CD4-positive, alpha-beta T cell treated with Interleukin-15 for 1 hour (primary cell): ENCODE data around the gene FAM131A.

Source experiments
- DNase-seq: peaks from one replicate; pipeline ENCODE4 v3.0.0-alpha.2; 2020

Gene FAM131A

GRCh38 chr3:184337399-184337714 is at the start of gene FAM131A:
Gene FAM131A (plus strand): TSS chr3:184337600. CDS start chr3:184337631, 31 bp downstream.
- DNase-seq = no peak

GRCh38 chr3:184289426-184289938 is 47.9 kb upstream of the FAM131A start:
- peak; percentile 34 for DNase-seq

DNA sequence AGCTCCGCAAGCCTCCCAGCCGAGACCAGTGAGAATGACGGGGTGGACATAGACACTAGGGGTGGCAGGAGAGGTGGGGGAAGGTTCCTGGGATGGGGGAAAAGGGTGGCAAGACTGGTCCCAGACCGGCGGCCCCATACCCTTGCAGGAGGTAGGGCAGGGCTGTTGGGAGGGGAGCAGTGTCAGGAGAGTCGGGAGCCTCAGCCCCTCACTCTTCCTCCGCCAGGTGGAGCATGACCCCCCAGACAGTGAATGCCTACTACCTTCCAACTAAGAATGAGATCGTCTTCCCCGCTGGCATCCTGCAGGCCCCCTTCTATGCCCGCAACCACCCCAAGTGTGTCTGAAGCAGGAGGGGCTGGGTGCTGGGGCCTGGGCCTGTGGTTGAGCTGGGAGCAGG is 47.1 kb upstream of the FAM131A start:
- DNase-seq = no peak

GRCh38 chr3:184291044-184291737 is 46.2 kb upstream of the FAM131A start:
- DNase-seq = no peak

DNA sequence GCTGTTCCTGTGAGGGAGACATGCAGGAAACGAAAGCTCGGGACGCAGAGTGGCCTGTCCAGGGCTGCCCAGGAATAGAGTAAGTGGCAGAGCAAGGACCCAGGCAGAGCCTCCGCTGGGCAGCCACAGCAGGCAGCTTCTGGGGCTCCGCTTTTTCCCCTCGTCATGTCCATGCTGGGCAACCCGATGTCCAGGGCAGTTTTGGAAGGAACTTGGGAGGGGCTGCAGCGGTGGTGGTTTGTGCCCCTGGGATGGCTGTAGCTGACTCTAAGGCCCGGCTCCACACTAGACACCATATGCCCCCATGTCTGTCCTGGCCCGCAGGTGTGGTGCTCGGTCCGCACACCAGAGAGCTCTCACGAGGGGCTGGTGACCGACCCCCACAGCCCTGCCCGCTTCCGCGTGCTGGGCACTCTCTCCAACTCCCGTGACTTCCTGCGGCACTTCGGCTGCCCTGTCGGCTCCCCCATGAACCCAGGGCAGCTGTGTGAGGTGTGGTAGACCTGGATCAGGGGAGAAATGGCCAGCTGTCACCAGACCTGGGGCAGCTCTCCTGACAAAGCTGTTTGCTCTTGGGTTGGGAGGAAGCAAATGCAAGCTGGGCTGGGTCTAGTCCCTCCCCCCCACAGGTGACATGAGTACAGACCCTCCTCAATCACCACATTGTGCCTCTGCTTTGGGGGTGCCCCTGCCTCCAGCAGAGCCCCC is 45.5 kb upstream of the FAM131A start:
- no peak for DNase-seq

DNA sequence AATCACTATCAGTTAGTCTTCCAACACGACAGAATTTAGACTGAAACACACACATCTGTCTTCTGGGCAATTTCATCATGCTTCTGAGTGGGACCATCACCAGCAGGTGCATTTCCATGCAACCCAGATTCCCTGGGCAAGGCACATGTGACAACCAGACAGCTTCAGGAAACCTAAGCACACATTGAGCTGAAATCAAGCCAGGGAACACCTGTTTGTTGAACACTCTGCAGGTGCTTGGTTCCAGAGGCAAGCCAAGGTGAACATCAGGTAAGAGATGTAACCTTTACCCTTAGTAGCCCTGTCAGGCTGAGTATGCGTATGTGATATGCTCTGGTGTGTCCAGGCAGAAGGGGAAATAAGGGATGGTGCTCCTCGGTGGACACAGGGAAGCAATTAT is 41.6 kb upstream of the FAM131A start:
- no peak for DNase-seq

DNA sequence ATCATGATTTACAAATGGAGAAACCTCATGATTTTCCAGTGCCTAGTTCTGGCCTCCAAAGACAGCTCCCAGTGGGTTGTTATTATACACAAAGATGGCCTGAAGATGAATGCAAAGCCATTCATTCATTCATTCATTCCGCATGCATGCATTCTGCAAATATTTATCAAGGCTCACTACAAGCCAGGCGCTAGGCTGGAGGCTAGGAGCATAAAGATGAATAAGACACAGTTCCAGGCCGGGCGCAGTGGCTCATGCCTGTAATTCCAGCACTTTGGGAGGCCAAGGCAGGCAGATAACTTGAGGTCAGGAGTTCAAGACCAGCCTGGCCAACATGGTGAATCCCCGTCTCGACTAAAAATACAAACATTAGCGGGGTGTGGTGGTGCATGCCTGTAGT is 40.8 kb upstream of the FAM131A start:
- no peak for DNase-seq

- DNase-seq = peak; percentile 97
Measured at GRCh38 chr3:184298759-184299487, 38.5 kb upstream of the FAM131A start, which contains the start of gene PSMD2. Gene PSMD2 (plus strand): TSS chr3:184299241. CDS start chr3:184299267, 26 bp downstream.

DNA sequence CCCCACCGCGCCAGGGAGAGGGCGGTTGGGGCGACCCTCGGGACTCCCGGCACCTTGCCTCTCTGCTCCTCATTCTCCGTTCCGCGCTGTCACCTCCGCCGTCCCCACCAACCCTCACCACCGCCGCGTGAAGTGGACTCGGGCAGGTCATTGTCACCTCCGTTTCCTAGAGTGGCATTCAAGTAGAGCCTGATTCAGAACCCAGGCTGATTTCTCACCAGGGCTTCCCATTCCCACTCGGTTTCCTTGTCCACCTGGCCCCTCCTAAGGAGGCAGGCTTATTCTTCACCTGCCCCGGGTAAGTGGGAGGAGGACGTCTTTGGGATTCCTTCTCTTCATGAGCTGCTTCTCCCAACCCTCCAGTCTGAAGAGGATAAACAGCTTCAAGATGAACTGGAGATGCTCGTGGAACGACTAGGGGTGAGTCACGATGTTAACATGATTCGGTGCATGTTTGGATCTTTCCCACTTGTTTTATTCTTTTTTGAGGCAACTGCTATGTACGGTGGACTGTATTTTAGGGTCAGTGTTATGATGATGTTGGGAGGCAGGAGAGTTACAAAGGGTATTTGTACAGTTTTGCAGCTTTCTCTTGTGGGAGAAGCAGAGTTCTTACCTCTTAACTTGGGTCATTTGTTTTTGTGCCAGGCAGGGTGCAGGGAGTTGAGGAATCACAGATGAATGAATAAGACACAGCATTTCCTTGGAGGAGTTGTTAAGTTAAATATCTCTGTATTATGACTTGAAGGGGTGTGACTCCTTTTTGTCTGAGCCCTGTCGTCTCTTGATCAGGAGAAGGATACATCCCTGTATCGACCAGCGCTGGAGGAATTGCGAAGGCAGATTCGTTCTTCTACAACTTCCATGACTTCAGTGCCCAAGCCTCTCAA is 37.7 kb upstream of the FAM131A start:
- DNase-seq = no peak

GRCh38 chr3:184300378-184300720 is 37.1 kb upstream of the FAM131A start:
- DNase-seq = no peak

DNA sequence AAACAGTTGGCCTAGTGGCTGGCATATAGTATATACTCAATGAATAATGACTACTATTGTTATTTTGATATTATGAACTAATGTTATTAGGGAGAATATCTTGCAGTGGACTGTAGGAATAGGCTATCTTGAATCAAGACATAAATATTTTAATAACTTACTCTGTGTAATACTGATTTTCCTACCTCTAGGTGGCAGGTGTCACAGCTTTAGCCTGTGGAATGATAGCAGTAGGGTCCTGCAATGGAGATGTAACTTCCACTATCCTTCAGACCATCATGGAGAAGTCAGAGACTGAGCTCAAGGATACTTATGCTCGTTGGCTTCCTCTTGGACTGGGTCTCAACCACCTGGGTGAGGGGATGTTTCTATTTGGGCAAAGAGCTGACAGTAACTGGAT is 31.8 kb upstream of the FAM131A start:
- DNase-seq = no peak

- DNase-seq = no peak
Measured at GRCh38 chr3:184306341-184306972, 30.9 kb upstream of the FAM131A start.

DNA sequence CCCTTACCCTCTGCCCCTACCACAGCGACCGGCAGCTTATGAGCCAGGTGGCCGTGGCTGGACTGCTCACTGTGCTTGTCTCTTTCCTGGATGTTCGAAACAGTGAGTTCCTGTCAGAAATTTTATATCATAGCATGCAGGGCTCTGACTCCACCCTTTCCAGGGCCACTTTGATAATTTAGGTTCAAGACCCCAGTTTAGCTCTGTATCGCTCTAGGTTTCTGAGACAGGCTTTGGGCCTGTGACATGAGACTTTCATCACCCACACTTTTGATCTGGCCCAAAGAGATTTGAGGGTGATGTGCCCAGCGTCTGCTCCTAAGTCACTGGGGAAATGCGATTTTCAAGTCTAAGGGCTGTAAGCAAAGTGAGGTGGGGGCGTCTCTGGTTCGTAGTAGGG is 29.5 kb upstream of the FAM131A start:
- no peak for DNase-seq

DNA sequence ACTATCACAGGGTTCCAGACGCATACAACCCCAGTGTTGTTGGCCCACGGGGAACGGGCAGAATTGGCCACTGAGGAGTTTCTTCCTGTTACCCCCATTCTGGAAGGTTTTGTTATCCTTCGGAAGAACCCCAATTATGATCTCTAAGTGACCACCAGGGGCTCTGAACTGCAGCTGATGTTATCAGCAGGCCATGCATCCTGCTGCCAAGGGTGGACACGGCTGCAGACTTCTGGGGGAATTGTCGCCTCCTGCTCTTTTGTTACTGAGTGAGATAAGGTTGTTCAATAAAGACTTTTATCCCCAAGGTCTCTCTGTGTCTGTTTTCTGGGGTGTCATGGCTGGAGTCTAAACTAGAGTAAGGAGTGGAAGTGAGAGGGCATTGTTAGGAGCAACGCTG is 28.7 kb upstream of the FAM131A start:
- DNase-seq = no peak

- no peak for DNase-seq
Measured at GRCh38 chr3:184311633-184312032, 25.8 kb upstream of the FAM131A start.

- peak; percentile 94 for DNase-seq
Measured at GRCh38 chr3:184314363-184314699, 23.1 kb upstream of the FAM131A start, which contains the start of gene EIF4G1. Gene EIF4G1 (plus strand): TSS chr3:184314606. CDS start chr3:184315797, 1,191 bp downstream.

DNA sequence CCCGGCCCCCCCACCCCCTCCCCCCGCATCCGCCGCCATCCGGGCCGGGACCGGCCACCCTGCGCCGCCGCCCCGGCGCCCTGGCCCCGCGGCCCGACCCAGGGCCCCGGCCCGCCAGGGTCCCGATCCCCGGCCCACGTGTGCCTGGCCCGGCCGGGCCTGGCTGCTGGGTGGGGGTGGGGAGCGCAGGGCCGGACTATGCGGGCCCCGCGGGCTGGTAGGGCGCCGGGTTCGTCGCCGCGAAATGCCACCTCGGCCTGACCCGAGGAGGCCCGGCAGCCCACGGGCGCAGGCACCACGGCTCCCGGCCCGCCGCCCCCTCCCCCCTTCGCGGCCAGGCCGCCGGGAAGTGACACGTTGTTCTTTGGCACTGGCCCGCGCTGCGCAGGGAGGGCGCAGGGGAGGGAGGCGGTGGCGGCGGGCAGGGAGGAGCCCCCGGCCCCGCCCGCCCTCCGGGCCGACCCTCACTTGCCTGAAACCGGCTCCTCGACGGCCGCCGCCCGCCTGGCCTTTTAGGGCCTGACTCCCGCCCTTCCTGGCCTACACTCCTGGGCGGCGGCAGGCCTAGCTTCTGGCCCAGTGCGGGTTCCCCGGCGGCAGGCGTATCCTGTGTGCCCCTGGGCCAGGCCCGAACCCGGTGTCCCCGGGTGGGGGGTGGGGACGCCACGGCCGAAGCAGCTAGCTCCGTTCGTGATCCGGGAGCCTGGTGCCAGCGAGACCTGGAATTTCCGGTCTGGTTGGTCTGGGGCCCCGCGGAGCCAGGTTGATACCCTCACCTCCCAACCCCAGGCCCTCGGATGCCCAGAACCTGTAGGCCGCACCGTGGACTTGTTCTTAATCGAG is 22.5 kb upstream of the FAM131A start:
- DNase-seq = peak; percentile 77

- no peak for DNase-seq
Measured at GRCh38 chr3:184315543-184315867, 21.9 kb upstream of the FAM131A start.

GRCh38 chr3:184315871-184316661 is 21.3 kb upstream of the FAM131A start:
- DNase-seq = no peak

- no peak for DNase-seq
Measured at GRCh38 chr3:184316792-184317191, 20.6 kb upstream of the FAM131A start.

GRCh38 chr3:184317201-184317600 is 20.2 kb upstream of the FAM131A start:
- DNase-seq = no peak
